NT2/D1 (cell line): Measurements from ENCODE around the gene TENM4.

ENCODE experiments used
- DNase-seq: peaks from one replicate; pipeline ENCODE4 v3.0.0-alpha.2; 2011; ENCODE audit warnings: low read depth, low spot score
- H3K27me3 ChIP-seq: 2 replicates; pipeline ENCODE4 v1.6.0; 2011; ENCODE audit warnings: mild to moderate bottlenecking; ENCODE audit not compliant: insufficient read length, insufficient read depth
- H3K36me3 ChIP-seq: 2 replicates; pipeline ENCODE4 v1.6.1; 2011; ENCODE audit warnings: mild to moderate bottlenecking, low read length, mixed read lengths; ENCODE audit not compliant: insufficient read depth, insufficient read length
- H3K4me1 ChIP-seq: 2 replicates; pipeline ENCODE4 v1.5.1; 2011; ENCODE audit not compliant: insufficient read depth, insufficient read length
- H3K4me3 ChIP-seq: 2 replicates; pipeline ENCODE4 v1.5.1; 2011; ENCODE audit warnings: low read depth; ENCODE audit not compliant: insufficient read length
- H3K9ac ChIP-seq: 2 replicates; pipeline ENCODE4 v1.6.0; 2011; ENCODE audit warnings: low read depth; ENCODE audit not compliant: insufficient read length
- H3K9me3 ChIP-seq: 2 replicates; pipeline ENCODE4 v1.5.1; 2011; ENCODE audit warnings: mild to moderate bottlenecking, low read length; ENCODE audit not compliant: insufficient read depth
- SUZ12 ChIP-seq: IDR thresholded peaks from 2 replicates; pipeline ENCODE4 v1.6.1; 2011; ENCODE audit not compliant: insufficient read length, insufficient read depth; ENCODE audit errors: extremely low read depth
- YY1 ChIP-seq: IDR thresholded peaks from 2 replicates; pipeline ENCODE4 v1.6.1; 2011; ENCODE audit not compliant: insufficient read length, insufficient read depth
- ZNF274 ChIP-seq: IDR thresholded peaks from 2 replicates; pipeline ENCODE4 v1.6.1; 2011; ENCODE audit warnings: mild to moderate bottlenecking, low read depth, low read length

TENM4 gene

DNA sequence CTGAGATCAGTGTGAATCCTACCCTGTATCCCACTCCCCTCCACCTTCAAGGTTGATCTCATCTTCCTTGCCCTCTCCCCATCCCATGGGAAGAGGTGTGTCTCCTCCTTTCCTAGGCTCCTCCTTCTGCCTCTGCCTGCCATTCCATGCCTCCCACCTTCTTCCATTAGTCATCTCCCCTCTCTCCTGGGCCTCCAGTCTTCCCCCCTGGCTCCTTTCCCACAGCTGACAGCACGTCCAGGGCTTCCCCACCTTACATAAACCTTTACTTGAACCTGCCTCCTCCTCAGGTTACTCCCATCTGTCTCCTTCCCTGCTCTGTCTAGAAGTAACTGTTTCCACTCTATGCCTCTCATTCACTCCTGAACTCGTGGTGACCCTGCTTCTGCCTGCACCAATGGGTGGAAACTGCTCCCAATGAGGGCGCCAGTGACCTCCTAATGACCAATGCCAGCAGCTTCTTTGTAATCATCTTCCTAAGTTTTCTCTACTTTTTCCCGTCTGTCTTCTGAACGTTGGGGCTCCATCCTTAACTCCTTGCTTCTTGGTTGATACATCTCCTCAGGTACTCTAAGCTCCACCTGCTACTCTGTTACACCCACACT, 599.3 kb downstream of the TENM4 start:
- Histone ChIP-seq H3K27me3 (no peaks in the 10 kb centered on the region), H3K9ac (no peak overlapping the region), H3K4me3 (no peak overlapping the region), H3K9me3 (no peaks in the 10 kb centered on the region), H3K36me3 (no peaks in the 10 kb centered on the region), H3K4me1 (no peaks in the 10 kb centered on the region)
- DNase-seq: no peak
- TF ChIP-seq YY1: no peak

DNA sequence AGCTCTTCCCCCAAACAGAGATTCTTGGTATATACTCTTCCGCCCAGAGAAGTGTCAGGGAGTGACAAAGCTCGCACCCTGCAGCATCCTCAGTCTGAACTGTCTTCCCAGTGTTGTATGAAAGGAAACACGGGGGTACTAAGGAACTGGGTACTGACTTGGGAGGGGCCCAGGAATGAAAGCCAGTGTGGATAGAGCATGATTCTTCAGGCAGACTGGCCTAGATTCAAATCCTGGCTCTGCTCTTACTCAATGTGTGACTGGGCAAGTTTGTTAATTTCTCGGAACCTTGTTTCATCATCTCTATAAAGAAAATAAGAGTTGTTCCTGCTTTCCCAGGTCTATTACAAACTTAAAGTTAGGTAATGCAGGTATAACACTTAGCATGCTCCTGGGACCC, 600.2 kb downstream of the TENM4 start:
- Histone ChIP-seq H3K36me3 (no peaks in the 10 kb centered on the region), H3K27me3 (no peaks in the 10 kb centered on the region), H3K4me3 (no peak overlapping the region), H3K9ac (no peak overlapping the region), H3K9me3 (no peaks in the 10 kb centered on the region), H3K4me1 (no peaks in the 10 kb centered on the region)
- TF ChIP-seq SUZ12: no peak
- TF ChIP-seq YY1: no peak
- TF ChIP-seq ZNF274: no peak
- DNase-seq: no peak

DNA sequence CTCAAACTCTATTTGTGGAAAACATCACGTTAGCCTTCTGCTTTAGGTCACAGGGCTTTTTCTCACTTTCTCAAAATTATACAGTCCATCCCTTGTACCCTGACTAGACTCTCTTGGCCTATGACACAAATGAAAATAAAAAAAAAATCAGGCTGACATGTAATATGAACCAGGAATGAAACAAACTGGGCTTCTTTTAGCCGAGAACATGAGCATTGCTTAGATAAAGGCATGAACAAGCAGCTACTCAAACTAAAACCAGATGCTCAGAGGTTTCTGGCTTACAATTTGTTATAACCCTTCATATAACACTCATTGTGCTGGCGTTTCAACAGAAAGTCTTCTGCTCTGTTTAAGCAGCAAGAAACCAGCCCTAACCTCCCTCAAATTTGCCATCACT, 600.6 kb downstream of the TENM4 start:
- no peak overlapping the region for H3K4me3 ChIP-seq

DNA sequence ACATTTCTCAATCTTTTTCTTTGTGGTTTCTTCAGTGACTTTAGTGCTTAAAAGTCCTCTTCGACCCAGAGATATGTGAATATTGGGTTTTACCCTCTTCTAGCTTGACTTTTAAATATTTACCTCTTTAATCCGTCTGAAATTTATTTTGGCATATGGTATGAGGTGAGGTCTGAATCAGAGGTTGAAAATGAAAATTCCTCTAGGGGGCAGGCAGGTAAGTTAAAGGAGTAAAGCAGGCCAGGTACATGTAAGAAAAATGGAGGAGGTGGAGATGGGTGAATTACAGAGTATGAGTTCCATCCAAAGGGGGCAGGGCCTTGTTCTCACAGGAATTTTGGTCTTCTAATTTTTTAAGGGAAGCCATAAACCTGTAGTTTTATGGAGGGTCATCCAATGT, 602.4 kb downstream of the TENM4 start:
- no peak for TF ChIP-seq ZNF274
- TF ChIP-seq YY1: no peak
- no peak for TF ChIP-seq SUZ12
- no peaks in the 10 kb centered on the region for H3K36me3 ChIP-seq
- H3K4me3 ChIP-seq: no peak overlapping the region
- no peak for DNase-seq
- no peaks in the 10 kb centered on the region for H3K27me3 ChIP-seq
- H3K9ac ChIP-seq: no peak overlapping the region
- H3K4me1 ChIP-seq: no peaks in the 10 kb centered on the region
- H3K9me3 ChIP-seq: no peaks in the 10 kb centered on the region

More for the DNA sequence above, 600.6 kb downstream of the TENM4 start:
- TF ChIP-seq ZNF274 (no peak), YY1 (no peak), SUZ12 (no peak)
- H3K9ac ChIP-seq: no peak overlapping the region
- H3K27me3 ChIP-seq: no peaks in the 10 kb centered on the region
- no peaks in the 10 kb centered on the region for H3K9me3 ChIP-seq
- no peaks in the 10 kb centered on the region for H3K4me1 ChIP-seq
- DNase-seq: no peak
- H3K36me3 ChIP-seq: no peaks in the 10 kb centered on the region

DNA sequence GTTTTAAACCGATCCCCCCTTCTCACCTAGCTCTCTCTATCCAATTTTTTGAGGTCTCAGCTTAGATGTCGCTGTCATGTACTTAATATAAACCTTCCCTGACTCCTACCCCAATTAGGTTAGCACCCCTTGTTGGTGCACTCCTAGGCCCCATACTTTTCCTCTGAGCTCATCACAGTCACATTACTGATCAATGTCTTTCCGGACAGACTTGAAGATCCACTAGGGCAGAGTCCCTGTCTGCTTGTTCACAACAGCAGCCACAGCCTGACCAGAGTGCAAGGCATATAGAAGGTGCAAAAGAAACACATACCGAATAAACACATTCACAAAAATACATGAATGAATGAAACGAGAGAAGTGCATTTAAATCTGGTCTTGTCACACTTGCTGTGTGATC, 605.2 kb downstream of the TENM4 start:
- DNase-seq: no peak
- H3K27me3 ChIP-seq: no peaks in the 10 kb centered on the region
- no peak overlapping the region for H3K4me3 ChIP-seq
- H3K4me1 ChIP-seq: no peaks in the 10 kb centered on the region
- no peaks in the 10 kb centered on the region for H3K36me3 ChIP-seq
- TF ChIP-seq ZNF274: no peak
- no peak for TF ChIP-seq SUZ12
- H3K9ac ChIP-seq: no peak overlapping the region
- no peaks in the 10 kb centered on the region for H3K9me3 ChIP-seq

DNA sequence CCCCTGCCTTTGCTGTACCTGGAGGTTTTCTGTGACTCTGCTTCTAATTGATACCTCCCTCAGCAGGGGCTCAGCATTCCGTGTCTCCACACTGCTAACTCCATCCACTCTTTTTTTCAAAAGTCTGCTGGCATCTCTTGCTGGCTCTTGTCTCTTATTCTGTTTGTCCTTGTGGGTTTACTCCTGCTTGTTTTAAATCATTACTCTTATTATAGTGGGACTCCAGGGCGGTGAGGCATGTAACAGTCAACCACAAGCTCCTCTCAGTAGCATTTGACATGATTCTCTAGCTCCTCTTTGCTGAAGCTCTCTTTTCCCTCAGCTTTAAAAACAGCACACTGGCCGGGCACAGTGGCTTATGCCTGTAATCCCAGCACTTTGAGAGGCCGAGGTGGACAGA, 605.9 kb downstream of the TENM4 start:
- Histone ChIP-seq H3K9ac (no peak overlapping the region), H3K36me3 (no peaks in the 10 kb centered on the region), H3K9me3 (no peaks in the 10 kb centered on the region), H3K4me3 (no peak overlapping the region), H3K27me3 (no peaks in the 10 kb centered on the region), H3K4me1 (peaks cover 5% of the 10 kb centered on the region)
- TF ChIP-seq YY1: no peak
- no peak for DNase-seq

DNA sequence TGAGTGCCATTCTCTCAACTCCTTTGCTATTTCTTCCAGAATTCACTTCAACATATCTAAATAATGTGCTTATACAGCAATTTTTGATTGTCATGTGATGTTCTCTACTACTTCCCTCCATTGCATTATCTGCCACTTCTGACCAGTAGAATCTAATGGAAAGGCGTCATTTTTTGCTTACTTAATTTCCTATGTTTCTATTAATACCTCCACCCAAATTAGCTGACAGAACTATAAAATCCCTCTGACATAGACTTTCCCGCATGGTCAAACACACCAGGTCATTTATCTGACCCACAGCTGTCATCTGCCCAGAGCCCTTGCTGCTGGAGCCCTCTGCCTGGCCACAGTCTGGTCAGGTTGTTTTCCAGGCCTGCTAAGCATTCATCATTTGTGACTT, 607.6 kb downstream of the TENM4 start:
- TF ChIP-seq YY1: no peak
- TF ChIP-seq SUZ12: no peak
- no peak for TF ChIP-seq ZNF274

DNA sequence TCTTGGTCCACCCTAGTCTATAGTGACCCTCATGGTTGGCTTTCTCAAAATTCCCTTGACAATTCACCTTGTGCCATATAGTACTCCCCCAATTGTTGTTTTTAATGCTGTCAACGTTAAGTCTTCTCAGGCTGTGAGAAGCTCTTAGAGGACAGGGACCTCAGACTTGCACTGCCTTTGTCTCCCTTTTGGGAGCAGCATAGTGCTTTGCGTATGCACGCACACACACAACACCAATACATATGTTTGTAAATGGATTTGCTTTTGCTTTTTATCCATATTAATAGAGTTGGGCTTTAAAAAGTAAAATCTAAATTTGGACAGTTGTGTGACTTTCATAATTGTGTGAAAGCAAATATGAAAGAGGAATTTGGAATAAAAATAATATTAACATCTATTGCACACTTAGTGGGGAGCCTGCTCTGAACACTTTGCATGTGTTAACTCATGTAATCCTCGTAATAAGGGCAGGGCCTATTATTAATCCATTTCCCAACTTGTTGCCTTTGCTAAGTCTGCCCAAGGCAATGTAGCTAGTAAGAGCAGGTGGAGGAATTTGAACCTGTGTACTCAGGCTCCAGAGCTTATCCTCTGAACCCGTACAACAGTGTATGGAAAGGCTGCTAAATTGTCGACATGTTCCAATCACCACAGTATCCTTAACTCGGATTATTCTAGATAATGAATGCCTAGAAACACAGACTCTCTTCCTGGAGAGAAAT, 608.4 kb downstream of the TENM4 start:
- TF ChIP-seq YY1 (no peak), SUZ12 (no peak), ZNF274 (no peak)
- no peaks in the 10 kb centered on the region for H3K27me3 ChIP-seq
- no peak overlapping the region for H3K9ac ChIP-seq

More for the DNA sequence above, 607.6 kb downstream of the TENM4 start:
- Histone ChIP-seq H3K27me3 (no peaks in the 10 kb centered on the region), H3K4me1 (peaks cover 5% of the 10 kb centered on the region), H3K36me3 (no peaks in the 10 kb centered on the region), H3K9ac (no peak overlapping the region), H3K9me3 (no peaks in the 10 kb centered on the region), H3K4me3 (no peak overlapping the region)
- no peak for DNase-seq

More for the DNA sequence above, 608.4 kb downstream of the TENM4 start:
- Histone ChIP-seq H3K36me3 (no peaks in the 10 kb centered on the region), H3K4me1 (peaks cover 5% of the 10 kb centered on the region), H3K4me3 (no peak overlapping the region), H3K9me3 (no peaks in the 10 kb centered on the region)
- no peak for DNase-seq
